GM12878 (cell line): Measurements from ENCODE around the gene ACTR1A. TPM values are rescaled to one million over a fixed set of nuclear protein-coding genes. Genes with fewer than 3 reads are reported as not detected.

ENCODE experiments used
- ATAC-seq: fragments of 200-7000 bp; cut with Tn5 transposase; 3 replicates; pipeline ENCODE4 v1.9.1; 2020; ENCODE audit warnings: mild to moderate bottlenecking, moderate library complexity
- BruUV-seq: library from RNA; stranded (reverse); fragments of 400-500 nt; replicated peaks from 2 replicates; lab custom pipeline; 2021; lab: Mats Ljungman, UMichigan
- CTCF ChIA-PET: fragments of 300-600 bp; sonication (Branson Sonifier 250); formaldehyde crosslinking; extraction: SDS; loops from one replicate; lab custom pipeline; 2021; ENCODE audit warnings: inconsistent platforms; lab: Yijun Ruan, JAX
- POLR2A ChIA-PET: fragments of 350-600 bp; formaldehyde crosslinking; extraction: SDS; loops from one replicate; lab custom pipeline; 2021; ENCODE audit warnings: inconsistent platforms; lab: Charles Lee
- RAD21 ChIA-PET: fragments of 300-600 bp; sonication (Branson Sonifier 250); formaldehyde crosslinking; loops from one replicate; lab custom pipeline; 2023; ENCODE audit warnings: antibody characterized with exemption; ENCODE audit not compliant: unreplicated experiment; lab: Charles Lee
- SMC1A ChIA-PET: fragments of 300-600 bp; sonication (Branson Sonifier 250); formaldehyde crosslinking; loops from one replicate; lab custom pipeline; 2023; ENCODE audit not compliant: unreplicated experiment, uncharacterized antibody; lab: Charles Lee
- DNase-seq: peaks from one replicate; pipeline ENCODE4 v3.0.0-alpha.2; 2011; ENCODE audit warnings: low read depth, low spot score
- FAIRE-seq: peaks from 3 replicates; lab custom pipeline; 2011; peaks lifted over from hg19 to GRCh38; lab: Jason Lieb, UNC
- H2AFZ ChIP-seq: 2 replicates; pipeline ENCODE4 v1.6.0; 2011; ENCODE audit warnings: low read depth, low read length, control low read depth; ENCODE audit not compliant: control insufficient read depth
- H3K27ac ChIP-seq: 2 replicates; pipeline ENCODE4 v1.5.1; 2011; ENCODE audit warnings: control low read depth; ENCODE audit not compliant: control insufficient read depth, insufficient read depth
- H3K27me3 ChIP-seq, 2 experiments: replicated peaks in 1 of 2; 2 replicates each; pipeline versions ENCODE4 v1.6.0 to v1.6.1; 2011; ENCODE audit warnings: low read length in 1 of 2; ENCODE audit not compliant: control insufficient read depth in 2 of 2, insufficient read depth in 2 of 2
- H3K36me3 ChIP-seq, 2 experiments: 2 replicates each; pipeline ENCODE4 v1.5.1; 2011; ENCODE audit warnings: low read length in 1 of 2; ENCODE audit not compliant: control insufficient read depth in 2 of 2, insufficient read depth in 2 of 2
- H3K4me1 ChIP-seq: 2 replicates; pipeline ENCODE4 v1.6.1; 2011; ENCODE audit warnings: mild to moderate bottlenecking, low read length, moderate library complexity, mixed read lengths; ENCODE audit not compliant: control insufficient read depth, insufficient read depth
- H3K4me2 ChIP-seq: 2 replicates; pipeline ENCODE4 v1.6.0; 2011; ENCODE audit warnings: control low read depth; ENCODE audit not compliant: control insufficient read depth, insufficient read depth
- H3K4me3 ChIP-seq: fragments of 200-600 bp; sonication (generic); 2 replicates; pipeline ENCODE4 v1.5.1; 2016
- H3K79me2 ChIP-seq: 2 replicates; pipeline ENCODE4 v1.6.0; 2011; ENCODE audit warnings: low read length; ENCODE audit not compliant: control insufficient read depth, insufficient read depth
- H3K9ac ChIP-seq: 2 replicates; pipeline ENCODE4 v1.8.0; 2011; ENCODE audit warnings: low read length, control low read depth, mixed read lengths; ENCODE audit not compliant: control insufficient read depth, insufficient read depth
- H3K9me3 ChIP-seq: replicated peaks from 3 replicates; pipeline ENCODE4 v1.5.1; 2011; ENCODE audit warnings: mild to moderate bottlenecking, low read length; ENCODE audit not compliant: control insufficient read depth, insufficient read depth
- H4K20me1 ChIP-seq: 2 replicates; pipeline ENCODE4 v1.6.0; 2011; ENCODE audit not compliant: control insufficient read depth, insufficient read depth
- CHD1 ChIP-seq: IDR thresholded peaks from 2 replicates; pipeline ENCODE4 v1.6.1; 2012; ENCODE audit warnings: low read depth, low read length, improper control_type of control experiment
- IRF4 ChIP-seq: IDR thresholded peaks from 2 replicates; pipeline ENCODE4 v1.6.1; 2011; ENCODE audit warnings: low read depth, low read length
- PAX5 ChIP-seq: IDR thresholded peaks from 2 replicates; pipeline ENCODE4 v1.6.1; 2011; ENCODE audit warnings: low read depth, low read length, borderline replicate concordance
- WRNIP1 ChIP-seq: IDR thresholded peaks from 2 replicates; pipeline ENCODE4 v1.6.1; 2011; ENCODE audit warnings: low read depth, low read length, improper control_type of control experiment, borderline replicate concordance
- WGBS: methylation state at CpG from one replicate; pipeline ENCODE4 v1.1.6; 2016; ENCODE audit warnings: low lambda C conversion rate; ENCODE audit not compliant: insufficient replicate concordance, insufficient coverage; ENCODE audit errors: missing lambda C conversion rate; 5-methylcytosine and 5-hydroxymethylcytosine counted together
- in situ Hi-C: fragments of 300-500 bp; cut with MboI; formaldehyde crosslinking; loops from 9 replicates; pipeline ENCODE4 v1.14.3; 2018; ENCODE audit warnings: mixed read lengths
- intact Hi-C: fragments of 100-400 bp; cut with micrococcal nuclease; formaldehyde crosslinking; loops from one replicate; pipeline ENCODE4 v1.14.2; 2022; ENCODE audit not compliant: unreplicated experiment
- polyA plus RNA-seq, 11 experiments: library from polyadenylated mRNA; depleted of rRNA in 4 of 11; unstranded in 6 of 11; stranded (reverse) in 5 of 11; fragments of >200 nt; fragmentation: Nextera tagmentation in 4 of 11; fragmentation: Illumina TruSeq in 1 of 11; extraction: Ambion mirVana in 4 of 11; extraction: Trizol in 1 of 11; gene quantifications; 1 replicate in 1 of 11; 2 replicates in 10 of 11; pipeline versions ENCODE4 v1.2.1 to v1.2.3, GENCODE V29; 2011 to 2016; ENCODE audit warnings: inconsistent platforms in 2 of 11, missing spikeins in 2 of 11, low read depth in 1 of 11
- total RNA-seq, 4 experiments: library from RNA; depleted of rRNA in 3 of 4; stranded (reverse); fragments of >200 nt in 3 of 4; fragmentation: Illumina TruSeq in 1 of 4; extraction: Trizol in 1 of 4; gene quantifications; 2 replicates each; pipeline versions ENCODE4 v1.2.1 to v1.2.3, GENCODE V29; 2013 to 2021
- TF ChIP-seq, protein P1 (sequence below): fragments of 450-650 bp; conservative IDR thresholded peaks from 2 replicates; pipeline ENCODE4 v1.6.1; 2017; ENCODE audit warnings: mild to moderate bottlenecking, moderate library complexity

The ACTR1A gene
- total and polyA plus RNA-seq, 10 of the 15 experiments (the other 5 are each of a cell fraction or from before 2014, with no cell fraction given): 43.0 to 110 (median 78.9) TPM

DNA sequence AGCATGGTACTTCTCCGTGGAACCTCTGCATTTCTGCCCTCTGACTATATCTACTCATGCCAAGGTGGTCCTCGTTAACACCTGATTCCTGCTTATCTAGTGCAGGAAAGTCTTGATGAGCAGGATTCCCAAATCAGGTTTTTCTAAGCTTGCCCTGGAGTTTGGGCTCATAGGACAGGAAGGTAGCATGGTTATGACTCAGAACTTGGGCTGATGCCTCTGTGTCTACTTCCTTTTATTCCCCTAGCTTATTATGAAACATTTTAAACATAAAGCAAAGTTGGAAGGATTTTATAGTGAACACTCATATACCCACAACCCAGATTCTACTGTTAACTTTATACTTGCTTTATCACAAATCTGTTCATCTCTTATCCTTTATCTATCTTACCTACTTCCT lies 6.9 kb upstream of the ACTR1A start:
- 50% methylated on average over 2 of the region's 2 CpGs for WGBS
- TF ChIP-seq CHD1 (no peak), PAX5 (no peak), IRF4 (no peak), WRNIP1 (no peak)
- TF ChIP-seq, protein P1, sequence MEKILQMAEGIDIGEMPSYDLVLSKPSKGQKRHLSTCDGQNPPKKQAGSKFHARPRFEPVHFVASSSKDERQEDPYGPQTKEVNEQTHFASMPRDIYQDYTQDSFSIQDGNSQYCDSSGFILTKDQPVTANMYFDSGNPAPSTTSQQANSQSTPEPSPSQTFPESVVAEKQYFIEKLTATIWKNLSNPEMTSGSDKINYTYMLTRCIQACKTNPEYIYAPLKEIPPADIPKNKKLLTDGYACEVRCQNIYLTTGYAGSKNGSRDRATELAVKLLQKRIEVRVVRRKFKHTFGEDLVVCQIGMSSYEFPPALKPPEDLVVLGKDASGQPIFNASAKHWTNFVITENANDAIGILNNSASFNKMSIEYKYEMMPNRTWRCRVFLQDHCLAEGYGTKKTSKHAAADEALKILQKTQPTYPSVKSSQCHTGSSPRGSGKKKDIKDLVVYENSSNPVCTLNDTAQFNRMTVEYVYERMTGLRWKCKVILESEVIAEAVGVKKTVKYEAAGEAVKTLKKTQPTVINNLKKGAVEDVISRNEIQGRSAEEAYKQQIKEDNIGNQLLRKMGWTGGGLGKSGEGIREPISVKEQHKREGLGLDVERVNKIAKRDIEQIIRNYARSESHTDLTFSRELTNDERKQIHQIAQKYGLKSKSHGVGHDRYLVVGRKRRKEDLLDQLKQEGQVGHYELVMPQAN: no peak
- TF ChIP-seq, all 136 proteins: peak for 0
- Histone ChIP-seq H3K27me3 (no peaks in the 10 kb centered on the region), H3K4me3 (no peak overlapping the region), H3K79me2 (peaks cover 13% of the 10 kb centered on the region), H3K27ac (no peak overlapping the region), H2AFZ (no peak overlapping the region), H3K36me3 (peaks cover 6 to 20% of the 10 kb centered on the region in 2 experiments; a peak in 3 of 4 replicates), H3K4me1 (peaks cover 17% of the 10 kb centered on the region), H3K4me2 (no peak overlapping the region), H4K20me1 (no peaks in the 10 kb centered on the region), H3K9ac (no peak overlapping the region), H3K9me3 (no peaks in the 10 kb centered on the region)
- POLR2A ChIA-PET: interaction anchor here (1.5 kb wide), 2 partner anchors 9 to 55 kb away, joined by 4 to 5 read pairs; no protein-coding TSS in a partner anchor
- SMC1A ChIA-PET: interaction anchor here (0.6 to 8.9 kb wide), 5 partner anchors 54 to 136 kb away, joined by 3 to 137 read pairs (median 3); no protein-coding TSS in a partner anchor
- FAIRE-seq: no peak
- BruUV-seq: no TSS peak
- in situ Hi-C loops: loop anchor here (5.0 kb wide), 1 partner anchor 78 kb away; no protein-coding TSS in a partner anchor
- intact Hi-C loops: loop anchor here (10.0 kb wide), 1 partner anchor 205 kb away; the partner anchor contains the start of genes ARL3 and SFXN2
- RAD21 ChIA-PET: interaction anchor here (3.0 kb wide), 1 partner anchor 74 kb away, joined by 14 read pairs; no protein-coding TSS in a partner anchor
- CTCF ChIA-PET: interaction anchor here (1.2 to 14.7 kb wide), 2 partner anchors 11 to 71 kb away, joined by 3 to 325 read pairs; no protein-coding TSS in a partner anchor
- DNase-seq: no peak
- ATAC-seq: no peak
